NCI-H2081 (cell line): ENCODE results near the gene MAMDC2.

ENCODE experiments used
- DNase-seq, 2 experiments: peaks; one replicate each; lab custom pipeline; 2025; lab: John Stamatoyannopoulos, UW

MAMDC2 gene

GRCh38 chr9:70064496-70064895 lies 20.8 kb downstream of the MAMDC2 start:
- DNase-seq: no peak

GRCh38 chr9:70065572-70065971 lies 21.9 kb downstream of the MAMDC2 start:
- no peak for DNase-seq

- DNase-seq: no peak
Measured at GRCh38 chr9:70066418-70066817, 22.8 kb downstream of the MAMDC2 start.

GRCh38 chr9:70066874-70067273 lies 23.2 kb downstream of the MAMDC2 start:
- DNase-seq: no peak

- no peak for DNase-seq
Measured at GRCh38 chr9:70069704-70070103, 26.1 kb downstream of the MAMDC2 start.

- DNase-seq: no peak
Measured at GRCh38 chr9:70073193-70073592, 29.5 kb downstream of the MAMDC2 start.

GRCh38 chr9:70073756-70074155 lies 30.1 kb downstream of the MAMDC2 start:
- DNase-seq: no peak

- DNase-seq: no peak
Measured at GRCh38 chr9:70076678-70077077, 33.0 kb downstream of the MAMDC2 start.

GRCh38 chr9:70079417-70080037 lies 35.9 kb downstream of the MAMDC2 start:
- peak; percentile 65 to 91 for DNase-seq

GRCh38 chr9:70080481-70081119 lies 37.0 kb downstream of the MAMDC2 start:
- peak; percentile 74 to 89 for DNase-seq

- peak in 1 of 2 experiments; percentile 54 for DNase-seq
Measured at GRCh38 chr9:70081120-70081495, 37.5 kb downstream of the MAMDC2 start.

- DNase-seq: no peak
Measured at GRCh38 chr9:70083429-70083828, 39.8 kb downstream of the MAMDC2 start.

- no peak for DNase-seq
Measured at GRCh38 chr9:70085241-70085640, 41.6 kb downstream of the MAMDC2 start.

- DNase-seq: no peak
Measured at GRCh38 chr9:70091103-70091502, 47.5 kb downstream of the MAMDC2 start.

GRCh38 chr9:70091572-70091971 lies 47.9 kb downstream of the MAMDC2 start:
- DNase-seq: peak; percentile 80 to 94

- DNase-seq: peak; percentile 40 to 82
Measured at GRCh38 chr9:70092190-70092589, 48.5 kb downstream of the MAMDC2 start.

GRCh38 chr9:70093095-70093494 lies 49.4 kb downstream of the MAMDC2 start:
- no peak for DNase-seq

GRCh38 chr9:70093944-70094343 lies 50.3 kb downstream of the MAMDC2 start:
- DNase-seq: peak; percentile 40 to 76

- DNase-seq: no peak
Measured at GRCh38 chr9:70094747-70095146, 51.1 kb downstream of the MAMDC2 start.

- no peak for DNase-seq
Measured at GRCh38 chr9:70097187-70097586, 53.5 kb downstream of the MAMDC2 start.

GRCh38 chr9:70100362-70100761 lies 56.7 kb downstream of the MAMDC2 start:
- no peak for DNase-seq

GRCh38 chr9:70101265-70101664 lies 57.6 kb downstream of the MAMDC2 start:
- DNase-seq: no peak

- DNase-seq: peak; percentile 45 to 75
Measured at GRCh38 chr9:70105147-70105546, 61.5 kb downstream of the MAMDC2 start.

GRCh38 chr9:70106571-70106970 lies 62.9 kb downstream of the MAMDC2 start:
- no peak for DNase-seq
